Body of pancreas (tissue), 4 donors: Measurements from ENCODE around the gene RASL12. TPM values are rescaled to one million over a fixed set of nuclear protein-coding genes. Genes with fewer than 3 reads are reported as not detected.
"Not testable (repeated sequence)": the region's sequence is repeated elsewhere in the genome, so short reads cannot be mapped to it uniquely, and the experiment has no call there.

Experiments
- ATAC-seq: fragments of 150-250 bp; one replicate; pipeline ENCODE4 v1.9.1; 2016
- DNase-seq, 4 donors: peaks; one replicate each; pipeline ENCODE4 v3.0.0-alpha.2; 2019
- H3K27ac ChIP-seq, 4 donors: fragments of 200-600 bp; sonication (generic); 1 replicate in 3 of 4; 2 replicates in 1 of 4; pipeline versions ENCODE4 v1.5.1 to v1.6.1; 2016 to 2019; ENCODE audit warnings: mild to moderate bottlenecking in 1 of 4, mixed read lengths in 1 of 4, moderate library complexity in 1 of 4
- H3K27me3 ChIP-seq, 2 donors: fragments of 200-600 bp; sonication (generic); one replicate each; pipeline ENCODE4 v1.6.0; 2016; ENCODE audit warnings: mild to moderate bottlenecking in 1 of 2
- H3K36me3 ChIP-seq, 2 donors: fragments of 200-600 bp; sonication (generic); replicated peaks in 1 of 2; 2 replicates each; pipeline ENCODE4 v1.5.1; 2016; ENCODE audit warnings: low read depth in 2 of 2; ENCODE audit not compliant: insufficient read depth in 1 of 2
- H3K4me1 ChIP-seq: fragments of 200-600 bp; sonication (generic); one replicate; pipeline ENCODE4 v1.6.0; 2016
- H3K4me3 ChIP-seq, 2 donors: fragments of 200-600 bp; sonication (generic); 1 replicate in 1 of 2; 2 replicates in 1 of 2; pipeline ENCODE4 v1.5.1; 2016 to 2019
- H3K9me3 ChIP-seq, 3 donors: fragments of 200-600 bp; sonication (generic); 1 replicate in 2 of 3; 2 replicates in 1 of 3; pipeline ENCODE4 v1.5.1; 2016
- POLR2A ChIP-seq, 3 donors: fragments of 450-650 bp; IDR thresholded peaks; one replicate each; pipeline ENCODE4 v1.6.1; 2016; ENCODE audit warnings: antibody characterized with exemption in 3 of 3, mild to moderate bottlenecking in 2 of 3
- WGBS, 2 donors: methylation state at CpG; one replicate each; pipeline ENCODE4 v1.1.5; 2017; 5-methylcytosine and 5-hydroxymethylcytosine counted together
- intact Hi-C: fragments of 100-400 bp; cut with DNase I; formaldehyde crosslinking; loops from one replicate; pipeline ENCODE4 v1.15.1; 2023
- total RNA-seq, 2 donors: library from RNA; depleted of rRNA; stranded (reverse); fragments of >200 nt; gene quantifications; one replicate each; pipeline ENCODE4 v1.1.0, GENCODE V29; 2016
- TF ChIP-seq, protein P1 (sequence below), 7 experiments: fragments of 450-650 bp in 4 of 7; fragments of 200-600 bp in 3 of 7; sonication (generic) in 3 of 7; IDR thresholded peaks; one replicate each; pipeline ENCODE4 v1.5.1; 2016 to 2019; ENCODE audit warnings: antibody characterized with exemption in 7 of 7

RASL12 gene
- total RNA-seq, 2 donors from 2014 or later, result 3.1 to 4.6 TPM

DNA sequence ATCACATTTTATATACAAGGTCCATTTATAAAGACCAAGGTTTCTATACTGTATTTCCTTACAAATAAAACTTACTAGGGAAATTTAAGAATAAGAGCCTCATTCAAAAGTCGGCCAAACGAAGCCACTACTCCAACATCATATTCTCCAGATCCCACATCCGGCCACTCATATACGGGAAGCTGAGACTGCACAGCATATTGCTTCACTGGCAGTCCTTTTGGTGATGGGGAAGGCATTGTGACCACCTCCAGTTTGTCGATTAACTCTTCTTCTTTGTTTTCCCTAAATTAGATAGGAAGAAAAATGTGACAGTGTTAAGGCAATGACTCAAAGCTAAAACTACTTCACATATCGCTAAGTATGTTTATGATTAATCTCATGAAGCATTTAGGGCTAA, 41.0 kb downstream of the RASL12 start:
- Histone ChIP-seq H3K27ac (no peak overlapping the region), H3K4me3 (no peak overlapping the region), H3K9me3 (no peaks in the 10 kb centered on the region), H3K36me3 (peaks cover 0 to 1% of the 10 kb centered on the region in 2 donors), H3K27me3 (no peaks in the 10 kb centered on the region), H3K4me1 (peaks cover 12% of the 10 kb centered on the region)
- no peak for ATAC-seq
- no peak for DNase-seq
- WGBS, 2 donors, result 86 to 87% methylated on average over 6 of the region's 6 CpGs
- intact Hi-C loops, result no loop called here
- no peak for TF ChIP-seq POLR2A (IDR thresholded peaks at IDR 0.05)
- TF ChIP-seq, protein P1, sequence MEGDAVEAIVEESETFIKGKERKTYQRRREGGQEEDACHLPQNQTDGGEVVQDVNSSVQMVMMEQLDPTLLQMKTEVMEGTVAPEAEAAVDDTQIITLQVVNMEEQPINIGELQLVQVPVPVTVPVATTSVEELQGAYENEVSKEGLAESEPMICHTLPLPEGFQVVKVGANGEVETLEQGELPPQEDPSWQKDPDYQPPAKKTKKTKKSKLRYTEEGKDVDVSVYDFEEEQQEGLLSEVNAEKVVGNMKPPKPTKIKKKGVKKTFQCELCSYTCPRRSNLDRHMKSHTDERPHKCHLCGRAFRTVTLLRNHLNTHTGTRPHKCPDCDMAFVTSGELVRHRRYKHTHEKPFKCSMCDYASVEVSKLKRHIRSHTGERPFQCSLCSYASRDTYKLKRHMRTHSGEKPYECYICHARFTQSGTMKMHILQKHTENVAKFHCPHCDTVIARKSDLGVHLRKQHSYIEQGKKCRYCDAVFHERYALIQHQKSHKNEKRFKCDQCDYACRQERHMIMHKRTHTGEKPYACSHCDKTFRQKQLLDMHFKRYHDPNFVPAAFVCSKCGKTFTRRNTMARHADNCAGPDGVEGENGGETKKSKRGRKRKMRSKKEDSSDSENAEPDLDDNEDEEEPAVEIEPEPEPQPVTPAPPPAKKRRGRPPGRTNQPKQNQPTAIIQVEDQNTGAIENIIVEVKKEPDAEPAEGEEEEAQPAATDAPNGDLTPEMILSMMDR (IDR thresholded peaks at IDR 0.05), result no peak

- Histone ChIP-seq H3K36me3 (peaks cover 0 to 1% of the 10 kb centered on the region in 2 donors), H3K9me3 (no peaks in the 10 kb centered on the region), H3K27ac (no peak overlapping the region), H3K27me3 (no peaks in the 10 kb centered on the region), H3K4me3 (no peak overlapping the region), H3K4me1 (no peaks in the 10 kb centered on the region)
- ATAC-seq, result no peak
- intact Hi-C loops, result no loop called here
- TF ChIP-seq, protein P1 (IDR thresholded peaks at IDR 0.05), result no peak
- no peak for TF ChIP-seq POLR2A (IDR thresholded peaks at IDR 0.05)
- no peak for DNase-seq
Measured at GRCh38 chr15:65021488-65021887, 46.3 kb downstream of the RASL12 start.

GRCh38 chr15:65020419-65020818, 47.4 kb downstream of the RASL12 start:
- 71 to 93% methylated on average over 1 of the region's 1 CpG for WGBS, 2 donors

DNA sequence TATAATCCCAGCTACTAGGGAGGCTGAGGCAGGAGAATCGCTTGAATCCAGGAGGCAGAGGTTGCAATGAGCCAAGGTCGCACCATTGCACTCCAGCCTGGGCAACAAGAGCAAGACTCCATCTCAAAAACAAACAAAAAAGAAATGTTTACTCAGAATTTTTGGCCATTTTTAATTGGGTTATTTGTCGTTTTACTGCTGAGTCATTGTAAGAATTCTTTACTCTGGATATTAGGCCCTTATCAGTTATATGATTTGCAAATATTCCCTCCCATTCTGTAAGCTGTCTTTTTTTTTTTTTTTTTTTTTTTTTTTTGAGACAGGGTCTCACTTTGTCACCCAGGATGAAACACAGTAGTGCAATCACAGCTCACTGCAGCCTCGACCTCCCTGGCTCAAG, 56.6 kb downstream of the RASL12 start:
- peaks cover 11 to 14% of the 10 kb centered on the region in 2 donors for H3K36me3 ChIP-seq
- WGBS, 2 donors, result 82 to 83% methylated on average over 4 of the region's 4 CpGs
- not testable (repeated sequence) for ATAC-seq

More at GRCh38 chr15:65020419-65020818, 47.4 kb downstream of the RASL12 start:
- Histone ChIP-seq H3K9me3 (no peaks in the 10 kb centered on the region), H3K4me1 (no peaks in the 10 kb centered on the region), H3K27me3 (no peaks in the 10 kb centered on the region), H3K4me3 (no peak overlapping the region), H3K27ac (no peak overlapping the region), H3K36me3 (peaks cover 2 to 4% of the 10 kb centered on the region in 2 donors)
- ATAC-seq (no peak), DNase-seq (no peak)
- intact Hi-C loops, result no loop called here
- no peak for TF ChIP-seq POLR2A (IDR thresholded peaks at IDR 0.05)
- TF ChIP-seq, protein P1 (IDR thresholded peaks at IDR 0.05), result no peak

GRCh38 chr15:65008983-65009382, 58.8 kb downstream of the RASL12 start:
- DNase-seq (no peak), ATAC-seq (no peak)
- no peak for TF ChIP-seq POLR2A (IDR thresholded peaks at IDR 0.05)
- TF ChIP-seq, protein P1 (IDR thresholded peaks at IDR 0.05), result no peak
- Histone ChIP-seq H3K27ac (no peak overlapping the region), H3K27me3 (no peaks in the 10 kb centered on the region), H3K36me3 (peaks cover 3 to 9% of the 10 kb centered on the region in 2 donors), H3K4me3 (no peak overlapping the region), H3K4me1 (no peaks in the 10 kb centered on the region), H3K9me3 (peaks cover 0 to 7% (median 0%) of the 10 kb centered on the region in 3 donors)
- intact Hi-C loops, result no loop called here
- 73 to 80% methylated on average over 2 of the region's 2 CpGs for WGBS, 2 donors

More for the DNA sequence above, 56.6 kb downstream of the RASL12 start:
- H3K9me3 ChIP-seq, H3K27ac ChIP-seq, H3K27me3 ChIP-seq, H3K4me1 ChIP-seq, H3K4me3 ChIP-seq, intact Hi-C loops, DNase-seq: not testable (repeated sequence)
